ENCODE data around the gene XRCC3.

DNA sequence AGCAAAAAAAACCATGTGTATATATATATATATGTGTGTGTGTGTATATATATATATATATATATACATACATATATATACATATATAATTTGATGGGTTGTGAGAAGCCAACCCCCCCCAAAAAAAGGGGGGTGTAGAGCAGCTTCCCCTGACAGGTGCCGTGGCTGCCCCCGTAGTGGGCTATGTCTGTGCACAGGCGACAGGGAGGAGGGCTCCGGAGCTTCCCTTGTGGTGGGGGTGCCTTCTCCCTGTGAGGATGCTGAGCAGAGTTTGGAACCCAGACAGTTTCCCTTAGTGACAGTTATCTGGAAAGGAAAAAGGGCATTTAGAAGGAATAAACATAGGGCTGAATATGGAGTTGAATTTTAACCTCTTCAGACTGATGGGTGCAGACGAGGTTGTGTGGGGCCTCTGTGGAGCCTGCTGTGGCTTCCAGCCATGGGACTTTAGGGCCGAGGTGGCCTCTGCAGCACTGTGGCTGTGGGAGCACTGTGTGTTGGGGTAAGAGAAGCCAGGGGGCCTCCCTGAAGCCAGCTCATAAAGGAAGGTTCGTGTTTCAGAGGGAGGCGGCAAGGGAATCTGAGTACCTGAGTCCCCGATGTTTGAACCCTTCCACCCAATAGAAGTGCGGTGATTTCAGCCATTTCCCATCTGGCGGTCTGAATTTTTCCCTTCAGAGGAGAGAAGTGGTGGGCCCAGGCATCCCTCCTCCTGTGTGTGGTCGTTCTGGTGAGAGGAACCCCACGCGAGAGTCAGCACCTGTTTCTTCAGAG, 19.8 kb downstream of the XRCC3 start:
- no peak for TF ChIP-seq CTCF (IDR thresholded peaks at IDR 0.05)
- TF ChIP-seq POLR2AphosphoS5 (IDR thresholded peaks at IDR 0.05), result no peak

Measured in upper lobe of left lung (tissue), 4 donors.